Activated naive CD4-positive, alpha-beta T cell treated with anti-CD3 and anti-CD28 coated beads, Interleukin-2, amount 50 U/mL, for 16 hours (primary cell): ENCODE results near the gene SYNPO2.

Experiments
- DNase-seq: peaks from one replicate; pipeline ENCODE4 v3.0.0-alpha.2; 2020

SYNPO2 gene

GRCh38 chr4:118935819-118936218 lies 47.2 kb downstream of the SYNPO2 start:
- DNase-seq, result no peak

DNA sequence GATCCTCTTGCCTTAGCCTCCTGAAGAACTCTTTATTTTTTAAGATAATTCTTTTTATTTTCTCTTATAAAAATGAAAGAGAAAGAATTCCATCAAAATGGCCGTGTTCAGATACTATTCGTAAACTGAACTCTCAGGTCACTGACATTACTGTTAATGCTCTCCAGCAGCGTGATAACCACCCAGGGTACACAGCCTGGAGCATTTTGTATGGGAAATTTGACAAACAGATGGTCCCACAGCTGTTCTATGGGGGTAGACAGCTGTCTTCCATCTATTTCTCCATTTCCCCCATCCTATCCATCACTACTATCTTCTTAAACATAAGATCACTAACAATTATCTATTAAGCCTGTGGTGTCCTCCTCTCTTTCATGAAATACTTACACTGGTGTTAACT lies 47.8 kb downstream of the SYNPO2 start:
- no peak for DNase-seq

DNA sequence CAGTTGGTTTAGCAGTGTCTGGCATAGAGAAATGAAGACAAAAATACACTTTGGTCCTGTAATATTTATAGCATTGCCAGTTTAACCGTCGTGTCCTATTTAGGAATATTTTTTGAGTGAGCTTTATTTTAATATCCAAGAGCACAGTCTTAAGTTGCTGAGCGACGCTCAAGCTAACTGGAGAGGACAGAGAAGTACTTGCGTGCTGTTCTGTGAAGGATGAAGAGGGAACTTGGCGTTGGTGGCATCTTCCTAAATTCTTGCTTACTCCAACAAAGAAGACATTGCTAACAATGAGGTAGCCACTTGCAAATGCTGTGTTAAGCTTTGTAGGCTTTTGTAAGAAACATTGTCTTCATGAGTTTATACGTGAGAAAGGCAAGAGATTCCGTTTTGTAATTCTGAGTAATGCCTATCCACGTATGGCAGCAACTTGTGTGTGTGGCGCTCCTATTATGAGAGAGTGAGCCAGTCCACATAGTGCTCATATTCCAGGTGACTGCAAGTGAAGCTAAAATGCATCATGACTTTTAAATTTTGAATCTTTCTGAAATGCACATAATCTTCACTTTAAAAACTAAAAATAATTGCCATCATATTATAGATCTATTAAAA lies 50.6 kb downstream of the SYNPO2 start:
- no peak for DNase-seq

DNA sequence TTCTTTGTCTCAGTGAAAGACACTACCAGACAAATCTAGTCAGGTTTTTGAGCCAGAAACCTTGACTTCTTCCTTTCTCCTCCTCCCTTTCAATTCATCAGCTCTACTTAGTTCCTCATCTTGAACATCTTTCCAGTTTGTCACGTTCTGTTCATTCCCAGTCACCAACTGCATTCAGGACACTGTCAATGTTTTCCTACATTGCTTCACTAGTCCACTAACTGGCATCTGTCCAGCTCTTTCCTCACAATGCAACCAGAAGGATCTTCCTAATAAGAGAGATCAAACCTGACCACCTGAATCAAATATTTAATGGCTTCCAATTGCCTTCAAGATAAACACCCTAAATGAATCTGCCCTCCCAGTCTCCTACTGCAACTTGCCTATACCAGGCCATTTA lies 52.5 kb downstream of the SYNPO2 start:
- no peak for DNase-seq

GRCh38 chr4:118941799-118942198 lies 53.1 kb downstream of the SYNPO2 start:
- no peak for DNase-seq

DNA sequence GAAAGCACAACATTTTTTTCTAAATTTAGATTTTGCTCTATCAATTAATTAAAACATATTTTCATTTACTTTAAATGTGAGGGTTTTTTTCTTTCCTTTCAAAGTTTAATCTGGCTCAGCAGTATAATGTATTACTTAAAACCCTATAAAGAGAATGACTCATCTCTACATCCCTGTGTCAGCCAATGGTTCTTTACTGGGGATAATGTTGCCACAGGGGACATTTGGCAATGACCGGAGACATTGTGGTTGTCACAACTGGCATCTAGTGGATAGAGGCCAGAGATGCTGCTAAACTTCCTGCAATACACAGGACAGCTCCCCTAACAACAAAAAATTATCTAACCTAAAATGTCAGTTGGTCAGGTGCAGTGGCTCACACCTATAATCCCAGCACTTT lies 53.8 kb downstream of the SYNPO2 start:
- DNase-seq, result no peak

DNA sequence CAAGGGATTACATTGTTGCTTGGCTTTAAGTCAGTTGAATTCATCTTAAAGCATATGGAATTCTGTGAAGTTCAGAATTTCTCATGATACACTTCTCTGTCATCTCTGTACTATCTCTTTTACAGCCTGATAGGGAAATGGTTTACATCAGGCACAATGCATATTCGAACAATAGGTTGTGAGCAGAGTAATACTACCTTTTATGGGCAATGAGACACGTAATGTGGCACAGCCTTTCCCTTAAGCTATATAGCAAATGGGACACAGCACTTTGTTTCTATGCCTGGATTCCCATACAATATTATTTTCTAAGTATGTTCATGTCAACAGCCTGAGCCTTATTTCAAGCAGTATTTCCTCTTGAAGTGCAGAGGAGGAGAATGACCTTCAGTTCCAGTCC lies 58.4 kb downstream of the SYNPO2 start:
- DNase-seq, result no peak

- no peak for DNase-seq
These were observed 60.0 kb downstream of the SYNPO2 start for GRCh38 chr4:118948545-118949144.

DNA sequence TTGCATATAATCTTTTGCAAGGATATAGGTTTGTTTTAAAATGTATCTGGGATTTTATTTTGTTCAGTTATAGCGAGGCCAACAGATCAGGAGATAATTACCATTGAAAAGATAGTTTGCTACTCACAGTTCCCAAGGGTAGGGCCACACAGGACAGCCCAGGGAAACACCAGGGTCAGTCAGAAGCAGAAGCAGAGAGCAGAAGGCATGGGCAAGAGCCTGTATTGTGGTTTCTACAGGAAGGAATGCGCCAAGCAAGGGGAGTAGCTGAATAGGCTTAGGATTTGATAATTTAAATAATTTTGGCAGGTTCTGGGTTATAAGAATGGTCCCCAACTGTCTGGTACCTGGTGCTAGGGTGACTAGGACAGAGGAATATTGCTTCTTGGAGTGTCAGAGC lies 61.6 kb downstream of the SYNPO2 start:
- DNase-seq, result no peak

- DNase-seq, result no peak
These were observed 62.4 kb downstream of the SYNPO2 start for GRCh38 chr4:118950929-118951570.

- DNase-seq, result no peak
These were observed 64.6 kb downstream of the SYNPO2 start for GRCh38 chr4:118953276-118953675.

DNA sequence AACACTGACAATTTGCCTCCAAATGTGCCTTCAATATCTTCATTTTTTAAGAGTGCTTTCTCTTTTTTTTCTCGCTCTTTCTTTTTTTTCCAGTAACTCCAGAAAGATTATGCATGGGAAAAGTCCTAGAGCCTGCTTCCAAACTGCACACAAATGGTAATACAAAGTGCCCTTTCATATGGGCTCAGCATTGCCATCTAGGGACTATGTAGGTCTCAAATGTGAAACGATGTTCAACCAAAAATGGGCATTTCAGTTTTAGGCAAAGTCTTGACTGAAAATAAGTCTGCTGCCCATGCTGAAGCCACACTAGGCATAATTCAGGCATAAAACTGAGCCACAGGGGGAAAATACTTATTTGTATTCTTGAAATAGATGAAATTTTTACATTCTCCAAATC lies 65.6 kb downstream of the SYNPO2 start:
- no peak for DNase-seq

- DNase-seq, result no peak
These were observed 66.9 kb downstream of the SYNPO2 start for GRCh38 chr4:118955515-118955914.

DNA sequence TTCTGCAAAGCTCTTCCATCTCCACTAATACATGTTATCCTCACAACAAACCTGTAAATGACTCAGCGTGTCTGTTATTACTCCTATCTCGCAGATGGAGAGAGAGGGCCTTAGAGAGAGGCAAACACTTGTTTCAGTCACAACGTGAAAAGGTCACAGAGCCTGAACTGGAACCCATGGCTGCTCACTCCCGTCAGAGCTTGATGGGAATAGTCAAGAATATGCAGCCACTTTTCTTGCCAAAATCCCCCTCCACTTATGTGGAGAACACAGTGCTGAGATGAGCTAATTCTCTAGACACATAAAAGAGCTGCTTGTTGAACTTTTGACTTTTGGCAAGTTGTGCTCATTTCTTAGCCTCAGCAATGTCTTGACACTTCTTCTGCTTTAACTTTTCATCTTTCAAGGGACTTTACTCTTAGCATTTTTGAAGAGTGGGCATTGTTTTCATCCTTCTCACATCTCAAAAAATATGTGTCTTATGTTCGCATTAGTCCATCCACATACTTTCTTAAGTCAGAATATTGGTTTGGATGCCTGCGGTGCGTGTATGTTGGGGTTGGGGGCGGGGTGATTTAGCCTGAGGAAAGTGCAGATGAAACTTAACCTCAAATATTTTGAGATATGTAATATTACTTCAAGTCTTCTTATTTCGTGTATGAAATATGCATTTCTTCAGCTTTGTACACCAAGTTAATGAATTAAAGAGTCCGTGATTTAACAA lies 69.2 kb downstream of the SYNPO2 start:
- no peak for DNase-seq

DNA sequence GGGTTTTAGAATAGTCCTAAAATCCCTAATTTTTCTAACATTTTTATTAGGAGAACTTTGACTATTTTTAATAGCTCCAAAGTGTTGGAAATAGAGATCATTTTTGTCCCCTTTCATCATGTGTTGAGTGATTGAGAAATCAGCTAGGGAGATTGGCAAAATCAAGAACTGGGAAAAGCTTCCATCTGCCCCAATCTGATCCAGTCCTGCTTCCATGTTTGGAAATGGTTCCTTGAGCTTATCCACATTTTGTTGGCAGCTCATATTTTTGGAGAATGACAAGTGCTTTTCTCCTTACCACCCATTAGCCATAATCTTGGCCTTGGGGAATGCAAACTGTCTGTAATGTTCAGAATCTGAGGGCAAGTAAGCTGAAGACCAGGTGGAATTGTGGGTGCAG lies 73.9 kb downstream of the SYNPO2 start:
- no peak for DNase-seq

DNA sequence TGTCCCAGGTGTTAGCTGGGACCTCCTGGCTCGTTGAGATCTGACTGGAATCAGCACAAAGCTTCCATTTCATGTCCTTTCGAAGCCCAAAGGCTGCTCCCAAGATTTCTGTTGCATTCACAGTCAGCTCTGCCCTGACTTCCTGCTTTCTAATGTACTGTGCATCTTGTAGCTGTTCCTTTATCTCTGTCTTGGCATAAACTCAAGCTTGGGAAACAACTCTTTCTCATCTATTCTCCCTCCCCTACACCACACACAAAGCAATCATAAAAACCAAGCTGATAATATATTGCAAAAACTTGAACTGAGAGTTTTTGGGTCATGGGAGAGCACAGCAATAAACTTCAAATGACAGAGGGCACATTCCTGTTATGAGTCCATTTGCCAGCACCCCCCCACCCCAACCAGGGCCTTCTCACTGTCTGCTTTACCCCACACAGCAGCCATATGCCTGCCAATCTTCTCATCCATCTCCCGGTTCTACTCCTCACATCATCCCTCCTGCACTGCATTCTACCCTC lies 76.3 kb downstream of the SYNPO2 start:
- no peak for DNase-seq

DNA sequence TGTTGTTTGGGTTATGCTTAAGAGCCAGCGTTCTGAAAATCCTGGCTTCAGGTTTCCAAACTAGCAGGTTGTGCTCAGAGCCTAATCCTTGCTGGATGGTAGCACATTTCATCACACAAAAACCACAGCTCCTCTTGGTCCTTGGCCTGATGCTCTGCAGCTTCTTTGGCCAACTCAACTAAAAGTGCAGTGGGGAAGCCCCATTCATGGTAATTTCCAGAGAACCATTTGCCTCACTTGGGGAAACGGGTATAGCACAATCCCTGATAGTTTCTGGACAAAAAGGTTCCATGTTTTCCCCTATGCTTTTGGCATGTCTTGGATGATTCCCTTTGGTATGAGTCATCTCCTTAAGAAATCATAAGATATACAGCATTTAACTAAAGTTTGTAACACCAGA lies 78.7 kb downstream of the SYNPO2 start:
- DNase-seq, result no peak

DNA sequence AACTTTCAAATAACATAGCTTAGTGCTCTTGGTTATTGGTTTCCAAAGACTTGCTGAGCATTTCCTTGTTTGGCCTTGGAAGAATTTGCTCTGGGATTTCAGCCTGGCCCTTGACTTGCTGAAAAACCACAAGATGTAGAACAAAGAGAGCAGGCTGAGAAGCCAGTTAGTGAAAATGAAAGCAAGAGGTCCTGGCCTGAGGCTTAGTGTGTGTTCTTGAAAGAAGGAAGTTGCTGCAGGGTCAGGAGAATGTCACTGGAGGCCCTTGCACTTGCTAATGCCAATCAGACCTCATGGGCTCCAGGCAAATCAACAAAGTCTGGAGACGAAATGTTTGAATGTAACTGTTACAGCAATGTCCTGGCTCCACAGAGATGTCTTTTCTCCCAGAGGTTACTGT lies 79.4 kb downstream of the SYNPO2 start:
- no peak for DNase-seq

- no peak for DNase-seq
These were observed 80.2 kb downstream of the SYNPO2 start for GRCh38 chr4:118968813-118969212.

GRCh38 chr4:118969359-118969758 lies 80.7 kb downstream of the SYNPO2 start:
- DNase-seq, result no peak

GRCh38 chr4:118972167-118972566 lies 83.5 kb downstream of the SYNPO2 start:
- no peak for DNase-seq

DNA sequence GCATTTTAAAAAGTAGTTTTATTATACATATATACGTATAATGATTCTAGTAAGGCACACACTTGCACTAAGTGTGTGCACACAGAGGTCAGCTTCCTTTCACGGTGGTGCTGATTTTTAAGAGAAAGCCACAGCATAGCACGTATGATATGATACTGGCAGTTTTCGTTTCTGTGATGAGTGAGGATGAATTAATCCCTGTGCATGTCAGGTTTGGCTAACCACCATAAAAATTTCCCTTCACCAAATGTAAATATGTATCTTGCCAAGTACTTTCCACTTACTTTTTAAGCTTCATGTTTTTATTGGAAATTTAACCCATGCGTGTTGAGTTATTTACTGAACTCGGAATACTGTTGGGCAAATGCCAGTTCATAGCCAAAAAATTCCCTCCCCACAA lies 84.6 kb downstream of the SYNPO2 start:
- DNase-seq, result no peak

GRCh38 chr4:118974758-118975157 lies 86.1 kb downstream of the SYNPO2 start:
- no peak for DNase-seq
